Measurements from ENCODE around the gene COL6A2. TPM values are rescaled to one million over a fixed set of nuclear protein-coding genes. Genes with fewer than 3 reads are reported as not detected.

COL6A2 gene
- total and polyA plus RNA-seq, 10 donors, result 101 to 259 (median 192) TPM

DNA sequence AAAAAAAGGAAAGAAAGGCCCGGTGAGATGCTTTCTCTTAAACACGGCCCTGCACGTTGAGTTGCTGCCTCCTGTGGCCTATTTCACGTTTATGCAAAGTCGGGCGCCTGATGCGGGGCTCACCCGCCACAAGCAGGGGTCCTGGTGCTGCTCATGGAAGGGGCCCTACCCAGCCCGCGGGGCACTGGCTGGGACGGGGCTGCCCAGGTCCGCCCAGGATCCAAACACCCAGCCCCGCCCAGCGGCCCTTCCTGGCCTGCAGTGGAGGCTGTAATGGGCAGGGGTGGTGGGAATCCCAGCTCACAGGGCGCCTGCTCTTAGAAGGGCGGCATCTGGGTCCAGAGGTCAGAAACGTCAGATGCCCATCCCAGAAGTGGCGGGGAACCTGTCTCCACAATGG is 1.6 kb downstream of the COL6A2 start:
- H3K4me3 ChIP-seq, result peak overlapping the region in 7 of 8 donors; percentile 14 to 80 (median 57)
- no peaks in the 10 kb centered on the region for H3K36me3 ChIP-seq
- TF ChIP-seq POLR2AphosphoS5 (IDR thresholded peaks at IDR 0.05), result peak in 1 of 3 donors; percentile 28
- TF ChIP-seq, protein P1, sequence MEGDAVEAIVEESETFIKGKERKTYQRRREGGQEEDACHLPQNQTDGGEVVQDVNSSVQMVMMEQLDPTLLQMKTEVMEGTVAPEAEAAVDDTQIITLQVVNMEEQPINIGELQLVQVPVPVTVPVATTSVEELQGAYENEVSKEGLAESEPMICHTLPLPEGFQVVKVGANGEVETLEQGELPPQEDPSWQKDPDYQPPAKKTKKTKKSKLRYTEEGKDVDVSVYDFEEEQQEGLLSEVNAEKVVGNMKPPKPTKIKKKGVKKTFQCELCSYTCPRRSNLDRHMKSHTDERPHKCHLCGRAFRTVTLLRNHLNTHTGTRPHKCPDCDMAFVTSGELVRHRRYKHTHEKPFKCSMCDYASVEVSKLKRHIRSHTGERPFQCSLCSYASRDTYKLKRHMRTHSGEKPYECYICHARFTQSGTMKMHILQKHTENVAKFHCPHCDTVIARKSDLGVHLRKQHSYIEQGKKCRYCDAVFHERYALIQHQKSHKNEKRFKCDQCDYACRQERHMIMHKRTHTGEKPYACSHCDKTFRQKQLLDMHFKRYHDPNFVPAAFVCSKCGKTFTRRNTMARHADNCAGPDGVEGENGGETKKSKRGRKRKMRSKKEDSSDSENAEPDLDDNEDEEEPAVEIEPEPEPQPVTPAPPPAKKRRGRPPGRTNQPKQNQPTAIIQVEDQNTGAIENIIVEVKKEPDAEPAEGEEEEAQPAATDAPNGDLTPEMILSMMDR (IDR thresholded peaks at IDR 0.05 in 8 of 11, conservative IDR thresholded peaks at IDR 0.05 in 3 of 11), result no peak
- no peak for TF ChIP-seq POLR2A (IDR thresholded peaks at IDR 0.05)
- H3K27me3 ChIP-seq (replicated peaks in 1 of 7), result peaks cover 0 to 67% (median 24%) of the 10 kb centered on the region in 7 donors
- H3K27ac ChIP-seq, result peak overlapping the region in 4 of 8 donors; percentile 5 to 86 (median 32)
- intact Hi-C loops (cut with DNase I; ENCODE audit: low total_unique reads), result no loop called here
- 34 to 48% (median 44%) methylated on average over 17 to 18 of the region's 18 CpGs for WGBS, 5 donors
- peak; percentile 75 for DNase-seq
- peaks cover 0 to 31% (median 25%) of the 10 kb centered on the region in 8 donors for H3K9me3 ChIP-seq
- peaks cover 0 to 42% (median 10%) of the 10 kb centered on the region in 6 donors for H3K4me1 ChIP-seq

DNA sequence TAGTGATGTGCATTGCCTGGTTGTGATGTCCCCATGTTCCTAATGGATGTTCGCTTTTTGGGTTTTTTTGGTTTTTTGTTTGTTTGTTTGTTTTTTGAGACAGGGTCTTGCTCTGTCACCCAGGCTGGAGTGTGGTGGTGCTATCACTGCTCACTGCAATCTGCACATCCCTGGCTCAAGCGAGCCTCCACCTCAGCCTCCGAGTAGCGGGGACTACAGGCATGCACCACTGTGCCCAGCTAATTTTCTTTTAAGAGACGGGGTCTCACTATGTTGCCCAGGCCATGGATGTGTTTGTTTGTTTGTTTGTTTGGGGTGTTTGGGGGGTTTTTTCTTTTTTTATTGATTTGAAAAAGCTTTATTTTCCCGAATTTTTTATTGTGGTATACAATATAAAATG is 2.1 kb downstream of the COL6A2 start:
- H3K27me3 ChIP-seq (replicated peaks in 1 of 7), result peaks cover 0 to 72% (median 24%) of the 10 kb centered on the region in 7 donors
- WGBS, 5 donors, result 87 to 94% (median 91%) methylated on average over 6 of the region's 6 CpGs
- peaks cover 0 to 35% (median 26%) of the 10 kb centered on the region in 8 donors for H3K9me3 ChIP-seq
- intact Hi-C loops (cut with DNase I; ENCODE audit: low total_unique reads), result no loop called here
- no peak for DNase-seq
- peak overlapping the region in 2 of 8 donors; percentile 15 to 73 for H3K4me3 ChIP-seq
- H3K27ac ChIP-seq, result no peak overlapping the region
- no peaks in the 10 kb centered on the region for H3K36me3 ChIP-seq
- H3K4me1 ChIP-seq, result peaks cover 0 to 41% (median 10%) of the 10 kb centered on the region in 6 donors
- TF ChIP-seq POLR2AphosphoS5 (IDR thresholded peaks at IDR 0.05), result no peak

DNA sequence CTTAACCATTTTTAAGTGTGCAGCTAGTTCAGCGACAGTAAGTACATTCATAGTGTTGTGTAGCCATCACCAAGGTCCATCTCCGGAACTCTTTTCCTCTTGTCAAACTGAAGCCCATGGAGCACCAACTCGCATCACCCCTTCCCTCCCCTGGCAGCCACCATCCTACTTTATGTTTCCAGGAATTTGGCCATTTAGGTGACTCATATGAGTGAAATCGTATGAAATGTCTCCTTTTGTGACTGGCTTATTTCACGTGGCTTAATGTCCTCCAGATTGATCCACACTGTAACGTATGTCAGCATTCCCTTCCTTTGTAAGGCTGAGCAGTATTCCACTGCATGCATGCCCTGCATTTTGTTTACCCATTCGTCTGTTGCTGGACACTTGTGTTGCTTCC is 2.5 kb downstream of the COL6A2 start:
- DNase-seq, result no peak
- TF ChIP-seq, protein P1 (IDR thresholded peaks at IDR 0.05 in 8 of 11, conservative IDR thresholded peaks at IDR 0.05 in 3 of 11), result no peak
- TF ChIP-seq POLR2AphosphoS5 (IDR thresholded peaks at IDR 0.05), result no peak
- TF ChIP-seq POLR2A (IDR thresholded peaks at IDR 0.05), result no peak
- Histone ChIP-seq H3K4me1 (peaks cover 0 to 37% (median 10%) of the 10 kb centered on the region in 6 donors), H3K27me3 (replicated peaks in 1 of 7) (peaks cover 0 to 75% (median 24%) of the 10 kb centered on the region in 7 donors), H3K9me3 (peaks cover 0 to 36% (median 28%) of the 10 kb centered on the region in 8 donors), H3K36me3 (no peaks in the 10 kb centered on the region), H3K4me3 (peak overlapping the region in 1 of 8 donors; percentile 15), H3K27ac (no peak overlapping the region)
- 75 to 87% (median 80%) methylated on average over 7 of the region's 7 CpGs for WGBS, 5 donors
- intact Hi-C loops (cut with DNase I; ENCODE audit: low total_unique reads), result no loop called here

DNA sequence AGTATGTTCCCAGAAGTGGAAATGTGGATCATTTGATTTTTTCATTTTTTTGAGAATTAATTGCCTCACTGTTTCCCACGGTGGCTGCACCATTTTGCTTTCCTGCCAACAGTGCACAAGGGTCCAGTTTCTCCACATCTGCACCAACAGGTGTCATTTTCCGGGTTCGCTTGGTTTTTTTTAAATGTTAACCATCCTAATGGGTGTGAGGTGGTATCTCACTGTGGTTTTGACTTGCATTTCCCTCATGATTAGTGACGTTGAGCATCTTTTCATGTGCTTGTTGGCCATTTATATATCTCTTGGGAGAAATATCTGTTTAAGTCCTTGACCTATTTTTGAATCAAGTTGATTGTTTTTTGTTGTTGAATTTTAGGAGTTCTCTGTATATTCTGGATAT is 3.0 kb downstream of the COL6A2 start:
- peaks cover 0 to 32% (median 10%) of the 10 kb centered on the region in 6 donors for H3K4me1 ChIP-seq
- H3K36me3 ChIP-seq, result no peaks in the 10 kb centered on the region
- H3K27me3 ChIP-seq (replicated peaks in 1 of 7), result peaks cover 0 to 75% (median 24%) of the 10 kb centered on the region in 7 donors
- intact Hi-C loops (cut with DNase I; ENCODE audit: low total_unique reads), result no loop called here
- TF ChIP-seq, protein P1 (IDR thresholded peaks at IDR 0.05 in 8 of 11, conservative IDR thresholded peaks at IDR 0.05 in 3 of 11), result no peak
- TF ChIP-seq POLR2A (IDR thresholded peaks at IDR 0.05) (no peak), POLR2AphosphoS5 (IDR thresholded peaks at IDR 0.05) (no peak)
- H3K27ac ChIP-seq, result no peak overlapping the region
- DNase-seq, result no peak
- WGBS, 5 donors, result 79 to 89% (median 83%) methylated on average over 4 of the region's 4 CpGs
- peak overlapping the region in 1 of 8 donors; percentile 15 for H3K4me3 ChIP-seq
- H3K9me3 ChIP-seq, result peaks cover 0 to 41% (median 30%) of the 10 kb centered on the region in 8 donors

Data from spleen (tissue), 11 donors.